H1 (cell line): ENCODE results near the gene ERH. TPM values are rescaled to one million over a fixed set of nuclear protein-coding genes. Genes with fewer than 3 reads are reported as not detected.

Source experiments
- CTCF ChIA-PET: fragments of 300-600 bp; sonication (Branson Sonifier 250); formaldehyde crosslinking; loops from one replicate; lab custom pipeline; 2021; ENCODE audit not compliant: partially characterized antibody; lab: Charles Lee
- POLR2A ChIA-PET: fragments of 300-600 bp; sonication (Branson Sonifier 250); formaldehyde crosslinking; loops from one replicate; lab custom pipeline; 2021; ENCODE audit warnings: inconsistent platforms; ENCODE audit not compliant: partially characterized antibody; lab: Charles Lee
- DNase-seq, 2 experiments: peaks; one replicate each; pipeline versions ENCODE4 v3.0.0 to v3.0.0-alpha.2; 2010 to 2022; ENCODE audit warnings: low spot score in 2 of 2, low read depth in 1 of 2, mixed read lengths in 1 of 2
- FAIRE-seq: peaks from 2 replicates; lab custom pipeline; 2011; peaks lifted over from hg19 to GRCh38; lab: Jason Lieb, UNC
- H2AFZ ChIP-seq: 2 replicates; pipeline ENCODE4 v1.8.1; 2012; ENCODE audit warnings: low read length, inconsistent platforms
- H2AK5ac ChIP-seq: 2 replicates; pipeline ENCODE4 v1.6.1; 2013; ENCODE audit warnings: low read depth, low read length
- H2BK120ac ChIP-seq: replicated peaks from 2 replicates; pipeline ENCODE3; 2013; ENCODE audit warnings: low read depth, low read length, inconsistent platforms
- H2BK12ac ChIP-seq: 2 replicates; pipeline ENCODE4 v1.6.1; 2013; ENCODE audit warnings: low read depth, low read length
- H2BK15ac ChIP-seq: 2 replicates; pipeline ENCODE4 v1.6.1; 2013; ENCODE audit warnings: low read length
- H2BK20ac ChIP-seq: 2 replicates; pipeline ENCODE4 v1.6.1; 2013; ENCODE audit warnings: low read length
- H2BK5ac ChIP-seq: 2 replicates; pipeline ENCODE4 v1.6.1; 2013; ENCODE audit warnings: low read depth, low read length
- H3K14ac ChIP-seq: 2 replicates; pipeline ENCODE4 v1.6.1; 2013; ENCODE audit warnings: inconsistent platforms; ENCODE audit not compliant: insufficient read length
- H3K18ac ChIP-seq: 2 replicates; pipeline ENCODE4 v1.6.1; 2013; ENCODE audit warnings: low read length; ENCODE audit errors: extremely low read depth
- H3K23ac ChIP-seq: 2 replicates; pipeline ENCODE4 v1.6.1; 2013; ENCODE audit warnings: inconsistent platforms; ENCODE audit not compliant: insufficient read length
- H3K23me2 ChIP-seq: 2 replicates; pipeline ENCODE4 v1.6.1; 2013; ENCODE audit warnings: low read depth, low read length
- H3K27ac ChIP-seq: 2 replicates; pipeline ENCODE4 v1.6.1; 2011; ENCODE audit warnings: low read depth, low read length, inconsistent platforms
- H3K27me3 ChIP-seq, 4 experiments: replicated peaks in 1 of 4; 1 replicate in 1 of 4; 2 replicates in 3 of 4; pipeline versions ENCODE4 v1.6.1 to v1.8.1; 2011 to 2013; ENCODE audit warnings: low read length in 3 of 4, mild to moderate bottlenecking in 3 of 4, inconsistent platforms in 2 of 4, mixed read lengths in 2 of 4, moderate library complexity in 1 of 4; ENCODE audit not compliant: control insufficient read depth in 3 of 4, insufficient read depth in 3 of 4; ENCODE audit errors: extremely low read depth in 1 of 4
- H3K36me3 ChIP-seq, 4 experiments: 2 replicates each; pipeline versions ENCODE4 v1.6.1 to v1.8.1; 2011 to 2013; ENCODE audit warnings: mild to moderate bottlenecking in 4 of 4, low read length in 3 of 4, moderate library complexity in 2 of 4, control low read depth in 1 of 4, inconsistent platforms in 1 of 4; ENCODE audit not compliant: insufficient read depth in 4 of 4, control insufficient read depth in 2 of 4
- H3K4ac ChIP-seq: replicated peaks from 2 replicates; pipeline ENCODE3; 2013; ENCODE audit warnings: low read length, low read depth, mixed read lengths, inconsistent platforms; ENCODE audit not compliant: insufficient read length
- H3K4me1 ChIP-seq, 4 experiments: replicated peaks in 1 of 4; 1 replicate in 1 of 4; 2 replicates in 3 of 4; pipeline versions ENCODE4 v1.6.1 to v1.8.1; 2011 to 2013; ENCODE audit warnings: low read length in 3 of 4, inconsistent platforms in 2 of 4, mixed read lengths in 1 of 4; ENCODE audit not compliant: insufficient read depth in 4 of 4, control insufficient read depth in 3 of 4
- H3K4me2 ChIP-seq, 2 experiments: 2 replicates each; pipeline versions ENCODE4 v1.6.1 to v1.8.1; 2011 to 2013; ENCODE audit warnings: low read depth in 2 of 2, low read length in 2 of 2, control low read depth in 1 of 2, inconsistent platforms in 1 of 2, mild to moderate bottlenecking in 1 of 2; ENCODE audit not compliant: insufficient read depth in 1 of 2
- H3K4me3 ChIP-seq, 4 experiments: fragments of 200-600, 300-600 bp in 1 of 4; sonication (generic), shearing (Covaris generic), sonication (Bioruptor Twin) in 1 of 4; 2 replicates each; pipeline versions ENCODE4 v1.5.1 to v1.8.1; 2011 to 2016; ENCODE audit warnings: low read length in 4 of 4, low read depth in 3 of 4, control low read depth in 2 of 4, inconsistent platforms in 2 of 4, mild to moderate bottlenecking in 2 of 4, mixed read lengths in 1 of 4, moderate library complexity in 1 of 4; ENCODE audit not compliant: insufficient read depth in 2 of 4; ENCODE audit errors: extremely low read depth in 1 of 4
- H3K56ac ChIP-seq: replicated peaks from 2 replicates; pipeline ENCODE3; 2013; ENCODE audit warnings: low read depth, mild to moderate bottlenecking, mixed read lengths, low read length, inconsistent platforms; ENCODE audit not compliant: insufficient read length
- H3K79me1 ChIP-seq: 2 replicates; pipeline ENCODE4 v1.6.1; 2013; ENCODE audit warnings: low read depth, low read length, control low read depth
- H3K79me2 ChIP-seq, 2 experiments: 2 replicates each; pipeline versions ENCODE4 v1.6.1 to v1.8.1; 2012 to 2013; ENCODE audit warnings: low read length in 2 of 2, mild to moderate bottlenecking in 2 of 2, inconsistent platforms in 1 of 2; ENCODE audit not compliant: insufficient read depth in 2 of 2, control insufficient read depth in 1 of 2
- H3K9ac ChIP-seq, 4 experiments: replicated peaks in 1 of 4; 1 replicate in 1 of 4; 2 replicates in 3 of 4; pipeline versions ENCODE4 v1.6.1 to v1.8.1; 2011 to 2013; ENCODE audit warnings: low read depth in 3 of 4, low read length in 3 of 4, control low read depth in 2 of 4, mild to moderate bottlenecking in 2 of 4, moderate library complexity in 2 of 4, inconsistent platforms in 1 of 4; ENCODE audit errors: extremely low read depth in 1 of 4
- H3K9me3 ChIP-seq, 2 experiments: 2 replicates each; pipeline versions ENCODE4 v1.6.1 to v1.8.1; 2012 to 2013; ENCODE audit warnings: mild to moderate bottlenecking in 2 of 2, moderate library complexity in 2 of 2, control low read depth in 1 of 2, inconsistent platforms in 1 of 2, low read depth in 1 of 2, low read length in 1 of 2, mixed read lengths in 1 of 2; ENCODE audit not compliant: insufficient read depth in 2 of 2
- H4K20me1 ChIP-seq, 2 experiments: replicated peaks in 1 of 2; 2 replicates each; pipeline versions ENCODE3 to v1.8.1; 2011 to 2013; ENCODE audit warnings: inconsistent platforms in 2 of 2, low read length in 2 of 2, mild to moderate bottlenecking in 1 of 2; ENCODE audit not compliant: insufficient read depth in 2 of 2, control insufficient read depth in 1 of 2
- H4K5ac ChIP-seq: 2 replicates; pipeline ENCODE4 v1.6.1; 2013; ENCODE audit warnings: low read length, low read depth, mixed read lengths, inconsistent platforms; ENCODE audit not compliant: insufficient read length
- H4K8ac ChIP-seq: 2 replicates; pipeline ENCODE4 v1.8.0; 2013; ENCODE audit warnings: mild to moderate bottlenecking, moderate library complexity, low read length, inconsistent platforms; ENCODE audit not compliant: insufficient read depth; ENCODE audit errors: extremely low read depth
- H4K91ac ChIP-seq: replicated peaks from 2 replicates; pipeline ENCODE3; 2013; ENCODE audit warnings: low read length, mixed read lengths, inconsistent platforms; ENCODE audit not compliant: insufficient read length
- BRCA1 ChIP-seq: IDR thresholded peaks from 2 replicates; pipeline ENCODE4 v1.6.1; 2012; ENCODE audit warnings: low read depth, low read length, improper control_type of control experiment
- CBX5 ChIP-seq: fragments of 300-800, 300-1000 bp; sonication (generic); IDR thresholded peaks from 2 replicates; pipeline ENCODE4 v1.7.1; 2016; ENCODE audit warnings: antibody characterized with exemption, low read length, low read depth
- CHD1 ChIP-seq: IDR thresholded peaks from 2 replicates; pipeline ENCODE4 v1.6.1; 2012; ENCODE audit warnings: low read depth, low read length, improper control_type of control experiment
- CTBP2 ChIP-seq: IDR thresholded peaks from 2 replicates; pipeline ENCODE4 v1.7.0; 2011; ENCODE audit warnings: borderline replicate concordance, mild to moderate bottlenecking, moderate library complexity, mixed read lengths, low read length; ENCODE audit not compliant: insufficient read depth, insufficient read length
- E2F6 ChIP-seq: IDR thresholded peaks from 2 replicates; pipeline ENCODE4 v1.6.1; 2012; ENCODE audit warnings: inconsistent platforms
- EZH2 ChIP-seq: fragments of 200-600 bp; sonication (generic); IDR thresholded peaks from 2 replicates; pipeline ENCODE4 v1.7.1; 2012; ENCODE audit warnings: low read depth, mild to moderate bottlenecking, moderate library complexity, low read length, inconsistent platforms; ENCODE audit not compliant: severe bottlenecking
- GABPA ChIP-seq: IDR thresholded peaks from 2 replicates; pipeline ENCODE4 v1.6.1; 2011; ENCODE audit warnings: mild to moderate bottlenecking, low read length, moderate library complexity, borderline replicate concordance; ENCODE audit not compliant: insufficient read depth
- KDM4A ChIP-seq: IDR thresholded peaks from one replicate; pipeline ENCODE4 v1.7.1; 2012; ENCODE audit warnings: low read depth, mild to moderate bottlenecking, moderate library complexity, low read length, inconsistent platforms; ENCODE audit not compliant: severe bottlenecking
- MAFK ChIP-seq: IDR thresholded peaks from 2 replicates; pipeline ENCODE4 v1.6.1; 2012; ENCODE audit warnings: low read depth, mild to moderate bottlenecking, improper control_type of control experiment, low read length
- NRF1 ChIP-seq: IDR thresholded peaks from 2 replicates; pipeline ENCODE4 v1.6.1; 2011; ENCODE audit warnings: mild to moderate bottlenecking, low read depth, low read length, improper control_type of control experiment
- RFX5 ChIP-seq: IDR thresholded peaks from 2 replicates; pipeline ENCODE4 v1.6.1; 2011; ENCODE audit warnings: low read depth, low read length, improper control_type of control experiment, borderline replicate concordance
- SP1 ChIP-seq: IDR thresholded peaks from 2 replicates; pipeline ENCODE4 v1.6.1; 2011; ENCODE audit warnings: low read depth, low read length
- SP2 ChIP-seq: IDR thresholded peaks from 2 replicates; pipeline ENCODE4 v1.6.1; 2012; ENCODE audit warnings: mild to moderate bottlenecking, low read length, inconsistent platforms
- SP4 ChIP-seq: IDR thresholded peaks from 2 replicates; pipeline ENCODE4 v1.6.1; 2012; ENCODE audit warnings: low read length, inconsistent platforms
- WGBS, 2 experiments: shearing (Covaris generic) in 1 of 2; methylation state at CpG; one replicate each; pipeline versions ENCODE4 v1.1.6 to v1.1.7; 2013 to 2015; ENCODE audit warnings: low lambda C conversion rate in 2 of 2, mixed read lengths in 2 of 2, inconsistent platforms in 1 of 2, low coverage in 1 of 2, missing lambda C conversion rate in 1 of 2; ENCODE audit not compliant: insufficient replicate concordance in 2 of 2, insufficient coverage in 1 of 2, insufficient read length in 1 of 2; ENCODE audit errors: extremely low coverage in 1 of 2, missing lambda C conversion rate in 1 of 2; 5-methylcytosine and 5-hydroxymethylcytosine counted together
- polyA plus RNA-seq, 7 experiments: library from polyadenylated mRNA; depleted of rRNA in 3 of 7; stranded (reverse) in 5 of 7; unstranded in 2 of 7; fragments of >200 nt in 5 of 7; fragments of 200-250 nt in 2 of 7; gene quantifications; 1 replicate in 5 of 7; 2 replicates in 1 of 7; 4 replicates in 1 of 7; pipeline versions ENCODE4 v1.2.1 to v1.2.3, GENCODE V29; 2011 to 2013; ENCODE audit warnings: missing spikeins in 2 of 7, mixed read lengths in 2 of 7
- total RNA-seq: library from RNA; stranded (reverse); fragmentation: NEBNext Ultra II Directional; extraction: Animal tissue kit (Norgen Biotek cat#: 25700); gene quantifications from 2 replicates; pipeline ENCODE4 v1.2.1, GENCODE V29; 2021

Gene ERH
- total and polyA plus RNA-seq, 2 of the 8 experiments (the other 6 are each of a cell fraction or from before 2014, with no cell fraction given), result 329 to 454 TPM

DNA sequence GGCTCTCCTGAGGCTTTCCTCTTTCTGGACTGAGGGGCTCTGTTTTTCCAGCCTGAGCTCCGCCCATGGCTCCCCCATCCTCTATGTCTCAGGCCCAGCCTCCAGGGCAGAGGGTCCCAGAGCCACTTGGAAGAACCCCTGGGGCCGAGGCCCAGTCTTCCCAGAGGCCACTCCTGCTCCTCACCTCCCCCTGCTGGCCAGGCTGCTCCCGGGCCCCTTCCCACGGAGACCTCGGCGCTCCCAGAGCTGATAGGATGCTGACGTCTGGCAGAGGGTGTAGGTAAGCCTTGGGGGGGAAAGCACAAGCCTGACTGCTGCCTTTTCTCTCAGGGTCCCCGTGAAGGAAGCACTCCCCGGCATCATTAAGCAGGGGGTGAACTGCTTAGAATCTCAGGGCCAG is 51.4 kb downstream of the ERH start:
- no peak overlapping the region for H3K14ac ChIP-seq
- peaks cover 0 to 3% of the 10 kb centered on the region in 2 experiments for H4K20me1 ChIP-seq
- DNase-seq (peak; percentile 33 to 95), FAIRE-seq (no peak)
- H3K79me2 ChIP-seq, result no peaks in the 10 kb centered on the region
- H3K27me3 ChIP-seq, result no peaks in the 10 kb centered on the region
- no peak overlapping the region for H2BK20ac ChIP-seq
- no peak overlapping the region for H2BK15ac ChIP-seq
- H2BK12ac ChIP-seq, result no peak overlapping the region
- H3K23ac ChIP-seq, result no peak overlapping the region
- no peak overlapping the region for H3K9ac ChIP-seq
- H3K18ac ChIP-seq, result no peak overlapping the region
- peaks cover 0 to 6% (median 2%) of the 10 kb centered on the region in 4 experiments; a peak in 5 of 7 replicates for H3K4me1 ChIP-seq
- H2AFZ ChIP-seq, result peak overlapping the region; percentile 80; the same call in 1 of the 2 replicates
- H3K79me1 ChIP-seq, result no peaks in the 10 kb centered on the region; the same call in 1 of the 2 replicates
- H3K4ac ChIP-seq, result no peak overlapping the region
- H3K9me3 ChIP-seq, result no peaks in the 10 kb centered on the region
- no peaks in the 10 kb centered on the region for H3K23me2 ChIP-seq
- H3K36me3 ChIP-seq, result no peaks in the 10 kb centered on the region
- no peak overlapping the region for H2BK120ac ChIP-seq
- no peak overlapping the region for H3K27ac ChIP-seq
- H4K5ac ChIP-seq, result no peak overlapping the region
- H3K56ac ChIP-seq, result no peak overlapping the region
- H3K4me3 ChIP-seq, result peak overlapping the region in 2 of 4 experiments; percentile 7 to 14; a peak in 1 of 8 replicates
- WGBS, 2 experiments, result 20% methylated on average over 9 of the region's 9 CpGs; no CpG with 5 or more reads in 1 of the 2 experiments
- H4K91ac ChIP-seq, result no peak overlapping the region
- no peak overlapping the region for H2AK5ac ChIP-seq
- CTCF ChIA-PET, result interaction anchor here (0.6 to 10.1 kb wide), 36 partner anchors 10 to 150 kb away, joined by 3 to 140 read pairs (median 6); no protein-coding TSS in a partner anchor
- H3K4me2 ChIP-seq, result no peak overlapping the region; a peak in 1 of 4 replicates
- no peak overlapping the region for H4K8ac ChIP-seq
- H2BK5ac ChIP-seq, result no peak overlapping the region
- POLR2A ChIA-PET, result interaction anchor here (1.3 to 2.1 kb wide), 2 partner anchors 30 to 52 kb away, joined by 3 to 8 read pairs; partner anchors contain the start of genes ERH and SLC39A9
- TF ChIP-seq GABPA (no peak), EZH2 (no peak), CTBP2 (peak; percentile 44), NRF1 (no peak), CBX5 (no peak), CHD1 (no peak), SP2 (no peak), SP4 (no peak), RFX5 (no peak), E2F6 (no peak), MAFK (no peak), KDM4A (no peak), SP1 (no peak), BRCA1 (no peak)
